HG02763 (cell line): Measurements from ENCODE around the gene GAD1.

Experiments
- ATAC-seq: cut with Tn5 transposase; IDR thresholded peaks from one replicate; pipeline ENCODE4 v1.9.1; 2021; ENCODE audit warnings: mild to moderate bottlenecking, moderate library complexity; ENCODE audit not compliant: unreplicated experiment

The GAD1 gene

DNA sequence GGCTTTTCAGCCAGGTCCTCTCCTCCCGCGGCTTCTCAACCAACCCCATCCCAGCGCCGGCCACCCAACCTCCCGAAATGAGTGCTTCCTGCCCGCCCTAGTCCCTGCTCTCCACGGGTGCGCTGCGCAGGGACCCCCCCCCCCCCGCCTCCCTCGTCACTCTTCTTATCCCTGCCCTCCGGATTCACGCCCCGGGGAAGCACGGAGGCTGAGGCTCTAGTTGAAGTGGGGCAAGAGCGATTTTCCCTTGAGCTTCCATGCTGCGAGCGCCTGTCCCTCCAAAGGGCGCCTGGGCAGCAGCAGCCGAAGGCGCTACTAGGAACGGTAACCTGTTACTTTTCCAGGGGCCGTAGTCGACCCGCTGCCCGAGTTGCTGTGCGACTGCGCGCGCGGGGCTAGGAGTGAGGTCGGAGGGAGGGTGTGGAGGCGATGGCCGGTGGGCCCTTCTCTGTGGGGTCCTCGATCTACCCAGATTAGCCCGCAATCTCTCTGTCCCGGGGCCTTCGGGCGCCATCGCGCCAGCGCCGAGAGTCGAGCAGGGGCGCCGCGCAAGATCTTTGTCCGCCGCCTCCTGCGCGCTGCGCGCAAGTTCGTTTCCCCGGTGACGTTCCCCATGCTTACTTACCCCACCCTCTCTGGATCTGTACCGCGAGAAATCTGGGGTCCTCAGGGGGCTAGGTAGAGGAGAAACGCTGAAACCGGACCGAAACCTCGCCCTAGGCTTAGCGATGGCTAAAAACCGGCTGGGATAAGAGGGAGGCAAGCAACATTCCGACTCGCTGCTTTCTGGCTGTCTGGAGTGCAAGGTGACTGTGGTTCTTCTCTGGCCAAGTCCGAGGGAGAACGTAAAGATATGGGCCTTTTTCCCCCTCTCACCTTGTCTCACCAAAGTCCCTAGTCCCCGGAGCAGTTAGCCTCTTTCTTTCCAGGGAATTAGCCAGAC, 677 bp downstream of the GAD1 start:
- no peak for ATAC-seq

- ATAC-seq = no peak
Observed at GRCh38 chr2:170818036-170818751, 1.5 kb downstream of the GAD1 start.

DNA sequence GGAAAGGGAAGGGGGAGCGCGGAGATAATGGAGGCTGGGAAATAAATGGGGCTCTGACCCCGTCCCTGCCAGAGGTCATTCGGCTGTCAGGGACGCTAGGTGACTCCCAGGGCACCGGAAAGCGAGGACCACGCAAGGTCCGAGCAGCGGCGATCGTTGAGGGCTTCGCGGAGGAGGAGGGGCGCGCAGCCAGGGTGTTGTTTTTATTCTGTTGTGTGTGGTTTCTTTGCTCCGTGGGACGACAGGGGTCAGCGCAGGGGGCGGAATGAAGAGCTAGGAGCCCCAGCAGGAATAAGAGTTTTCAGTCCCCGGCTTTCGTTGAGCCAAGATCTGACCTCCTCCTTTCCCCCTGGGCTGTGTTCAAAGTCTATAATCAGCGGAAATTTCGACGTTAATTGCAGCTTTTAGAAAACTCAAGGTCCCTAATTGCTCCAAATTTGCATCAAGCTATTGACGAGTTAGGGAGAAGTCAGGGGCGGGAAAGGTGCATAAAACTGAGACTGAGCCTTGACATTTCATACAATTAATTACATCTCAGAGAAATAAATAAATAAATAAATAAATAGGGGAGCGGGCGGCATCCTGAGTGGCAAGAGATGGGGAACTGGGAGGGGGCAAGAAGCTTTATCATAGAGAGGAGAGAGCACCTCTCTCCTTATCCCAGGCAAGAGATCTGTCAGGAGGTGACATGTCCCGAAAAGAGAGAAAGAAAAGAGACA, 2.2 kb downstream of the GAD1 start:
- ATAC-seq = no peak

DNA sequence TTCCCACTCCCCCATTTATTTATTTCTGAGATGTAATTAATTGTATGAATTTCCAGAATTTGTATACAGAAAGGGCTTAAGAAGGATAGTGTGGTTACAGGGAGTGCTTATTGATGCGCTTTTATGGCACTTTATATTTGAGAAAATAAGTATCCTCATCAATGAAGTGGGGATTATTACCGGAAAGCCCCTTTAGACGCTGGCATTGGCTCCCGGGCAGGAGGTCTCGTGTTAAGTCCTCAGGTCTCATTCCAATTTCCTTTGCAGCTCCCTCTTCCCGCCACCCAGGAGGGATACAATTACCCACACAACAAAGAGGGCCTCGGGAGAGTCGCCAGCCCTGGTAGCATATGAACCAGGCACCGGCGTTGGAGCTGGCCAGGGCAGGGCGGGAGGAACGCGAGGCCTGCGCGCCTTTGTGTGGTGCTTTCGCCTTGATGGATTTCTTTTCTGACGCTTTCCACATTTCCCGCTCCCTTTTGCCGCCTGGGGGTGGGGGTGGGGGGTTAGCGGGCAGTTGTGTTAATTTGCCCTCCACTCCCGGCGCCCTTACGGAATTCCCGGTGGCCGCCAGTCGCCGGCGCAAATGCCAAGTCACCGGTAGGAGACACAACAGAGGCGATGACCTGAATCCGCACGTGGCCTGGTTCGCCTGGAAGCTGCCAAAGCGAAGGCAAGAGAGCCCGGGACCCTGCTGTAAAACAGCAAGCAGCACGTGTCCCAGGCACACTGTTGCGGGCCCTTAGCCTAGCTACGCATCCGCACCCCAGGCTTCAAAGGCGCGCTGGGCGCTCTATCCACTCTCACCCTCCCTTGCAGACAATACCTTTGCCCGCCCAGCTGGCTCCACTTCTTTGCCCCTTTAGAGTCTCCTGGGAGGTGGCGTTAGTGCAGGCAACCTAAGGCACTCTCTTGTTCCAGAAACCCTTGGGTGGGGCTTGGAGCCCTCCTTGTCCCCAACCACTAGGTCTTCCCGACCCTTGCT, 3.3 kb downstream of the GAD1 start:
- ATAC-seq = no peak

GRCh38 chr2:170820757-170821530, 4.3 kb downstream of the GAD1 start:
- no peak for ATAC-seq

GRCh38 chr2:170821531-170822289, 5.0 kb downstream of the GAD1 start:
- ATAC-seq = no peak

- no peak for ATAC-seq
Observed at GRCh38 chr2:170822290-170823087, 5.8 kb downstream of the GAD1 start.

DNA sequence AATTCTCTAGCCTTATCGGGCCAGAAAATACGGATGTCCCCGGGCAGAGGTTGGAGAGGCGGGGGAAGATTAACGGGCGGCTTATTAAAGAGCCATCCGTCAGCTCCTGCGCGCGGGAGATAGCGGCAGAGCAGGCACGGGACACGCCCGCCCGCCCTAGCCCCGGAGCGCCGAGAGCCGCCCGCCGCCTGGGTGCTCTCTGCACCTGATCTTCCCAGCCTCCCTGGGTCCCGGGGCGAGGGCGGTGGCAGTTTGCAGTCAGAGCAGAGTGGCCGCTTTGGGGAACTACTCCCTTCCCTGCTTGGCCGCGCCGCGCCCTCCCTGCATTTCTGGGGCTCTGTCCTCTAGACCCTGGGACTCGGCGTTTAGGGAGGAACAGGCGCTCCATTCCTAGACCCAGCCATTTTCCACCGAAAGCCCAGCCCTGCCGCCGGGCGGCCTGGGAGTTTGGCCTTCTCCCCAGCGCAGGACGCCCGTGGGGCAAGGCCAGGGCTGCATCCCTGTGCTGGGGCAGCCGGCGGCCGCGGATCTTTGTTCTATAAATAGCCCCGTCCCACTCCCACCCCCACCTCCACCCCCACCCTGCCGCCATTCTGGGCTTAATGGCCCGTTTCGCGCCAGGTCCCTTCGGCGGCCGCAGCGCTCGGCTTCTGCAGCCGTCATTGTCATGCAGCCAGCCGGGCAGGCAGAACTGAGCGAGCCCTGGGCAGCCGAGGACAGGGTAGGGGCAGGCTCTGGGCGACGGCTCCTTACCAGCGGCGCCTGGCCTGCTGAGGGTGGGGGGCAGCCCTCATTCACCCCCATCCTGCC, 6.6 kb downstream of the GAD1 start:
- ATAC-seq = no peak

- ATAC-seq = no peak
Observed at GRCh38 chr2:170823898-170824215, 7.2 kb downstream of the GAD1 start.

GRCh38 chr2:170824526-170825015, 7.9 kb downstream of the GAD1 start:
- no peak for ATAC-seq

DNA sequence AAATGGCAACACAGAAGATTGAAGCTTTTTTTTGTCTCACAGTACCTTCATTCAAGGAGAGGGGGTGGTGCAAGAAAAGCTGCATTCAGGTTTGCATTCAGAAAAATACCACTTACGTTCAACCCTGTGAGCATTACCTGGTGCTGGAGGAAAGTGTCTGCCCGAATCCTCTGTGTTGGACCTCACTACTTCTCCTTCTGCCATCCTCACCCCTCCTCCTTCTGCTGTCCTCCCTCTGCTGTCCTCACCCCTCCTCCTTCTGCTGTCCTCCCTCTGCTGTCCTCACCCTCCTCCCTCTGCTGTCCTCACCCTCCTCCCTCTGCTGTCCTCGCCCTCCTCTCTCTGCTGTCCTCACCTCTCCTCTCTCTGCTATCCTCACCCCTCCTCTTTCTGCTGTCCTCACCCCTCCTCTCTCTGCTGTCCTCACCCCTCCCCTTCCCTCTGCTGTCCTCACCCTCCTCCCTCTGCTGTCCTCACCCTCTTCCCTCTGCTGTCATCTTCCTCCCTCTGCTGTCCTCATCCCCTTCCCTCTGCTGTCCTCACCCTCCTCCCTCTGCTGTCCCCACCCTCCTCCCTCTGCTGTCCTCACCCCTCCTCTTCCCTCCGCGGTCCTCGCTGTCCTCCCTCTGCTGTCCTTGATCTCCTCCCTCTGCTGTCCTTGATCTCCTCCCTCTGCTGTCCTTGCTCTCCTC, 11.3 kb downstream of the GAD1 start:
- ATAC-seq = no peak

GRCh38 chr2:170828533-170828916, 11.8 kb downstream of the GAD1 start:
- no peak for ATAC-seq

GRCh38 chr2:170829036-170829435, 12.3 kb downstream of the GAD1 start:
- no peak for ATAC-seq

GRCh38 chr2:170830166-170830565, 13.5 kb downstream of the GAD1 start:
- no peak for ATAC-seq

DNA sequence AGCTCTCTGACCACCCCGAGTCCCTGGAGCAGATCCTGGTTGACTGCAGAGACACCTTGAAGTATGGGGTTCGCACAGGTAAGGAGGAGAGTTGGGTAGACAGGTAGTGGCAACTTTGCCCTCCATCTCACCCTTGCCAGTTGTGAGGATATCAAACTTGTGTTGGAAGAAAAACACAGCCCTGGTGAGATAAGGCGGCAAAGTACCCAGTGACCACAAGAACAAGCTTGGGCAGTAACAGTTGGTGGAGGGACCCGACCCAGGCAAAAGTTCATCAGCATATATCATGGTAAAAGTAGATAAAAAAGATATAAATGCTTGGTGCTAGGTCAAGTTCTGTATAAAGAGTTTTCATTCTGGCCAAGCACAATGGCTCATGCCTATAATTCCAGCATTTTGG, 14.4 kb downstream of the GAD1 start:
- ATAC-seq = no peak

DNA sequence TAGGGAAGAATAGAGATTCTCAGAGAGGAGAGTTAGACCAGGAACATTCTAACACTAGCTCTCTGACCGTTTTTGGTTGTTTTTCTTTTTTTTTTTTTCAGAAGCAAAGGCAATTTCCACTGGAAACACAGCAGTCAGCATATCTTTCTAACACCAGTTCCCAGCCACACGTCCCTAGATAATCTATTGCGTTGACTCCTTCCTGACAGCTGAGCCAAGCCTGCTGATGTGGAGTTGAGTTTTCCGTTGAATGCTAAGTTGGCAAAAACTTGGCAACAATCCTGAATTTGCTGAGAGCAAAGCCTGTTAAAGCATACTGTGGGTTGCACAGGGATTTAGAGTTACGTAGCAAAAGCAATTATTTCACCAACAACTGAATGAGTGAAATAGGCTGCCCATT, 19.3 kb downstream of the GAD1 start:
- no peak for ATAC-seq
